Activated T-cell treated with anti-CD3 and anti-CD28 coated beads for 24 hours (primary cell): Measurements from ENCODE around the gene TRPM3.
"Not testable (repeated sequence)": the region's sequence is repeated elsewhere in the genome, so short reads cannot be mapped to it uniquely, and the experiment has no call there.

ENCODE experiments used
- DNase-seq: peaks from one replicate; pipeline ENCODE4 v3.0.0-alpha.2; 2020; ENCODE audit warnings: low read depth

The TRPM3 gene

GRCh38 chr9:70749066-70749465 lies 372.4 kb downstream of the TRPM3 start:
- DNase-seq, result no peak

- no peak for DNase-seq
Observed at GRCh38 chr9:70747261-70747718, 374.1 kb downstream of the TRPM3 start.

- no peak for DNase-seq
Observed at GRCh38 chr9:70746760-70747159, 374.7 kb downstream of the TRPM3 start.

- DNase-seq, result no peak
Observed at GRCh38 chr9:70746316-70746715, 375.1 kb downstream of the TRPM3 start.

GRCh38 chr9:70724794-70725193 lies 396.6 kb downstream of the TRPM3 start:
- not testable (repeated sequence) for DNase-seq

- not testable (repeated sequence) for DNase-seq
Observed at GRCh38 chr9:70724025-70724424, 397.4 kb downstream of the TRPM3 start.

GRCh38 chr9:70706797-70707196 lies 414.6 kb downstream of the TRPM3 start:
- not testable (repeated sequence) for DNase-seq

- no peak for DNase-seq
Observed at GRCh38 chr9:70701163-70701562, 420.3 kb downstream of the TRPM3 start.

GRCh38 chr9:70696694-70697335 lies 424.6 kb downstream of the TRPM3 start:
- no peak for DNase-seq

GRCh38 chr9:70694758-70695157 lies 426.7 kb downstream of the TRPM3 start:
- no peak for DNase-seq

- no peak for DNase-seq
Observed at GRCh38 chr9:70693186-70693585, 428.2 kb downstream of the TRPM3 start.

- no peak for DNase-seq
Observed at GRCh38 chr9:70692431-70692830, 429.0 kb downstream of the TRPM3 start.

GRCh38 chr9:70688704-70689103 lies 432.7 kb downstream of the TRPM3 start:
- no peak for DNase-seq

- no peak for DNase-seq
Observed at GRCh38 chr9:70683841-70684240, 437.6 kb downstream of the TRPM3 start.

- no peak for DNase-seq
Observed at GRCh38 chr9:70682298-70682697, 439.1 kb downstream of the TRPM3 start.

GRCh38 chr9:70679845-70680244 lies 441.6 kb downstream of the TRPM3 start:
- no peak for DNase-seq

GRCh38 chr9:70678153-70678552 lies 443.3 kb downstream of the TRPM3 start:
- DNase-seq, result no peak

GRCh38 chr9:70677055-70677735 lies 444.2 kb downstream of the TRPM3 start:
- DNase-seq, result no peak

- no peak for DNase-seq
Observed at GRCh38 chr9:70675868-70676370, 445.5 kb downstream of the TRPM3 start.

- no peak for DNase-seq
Observed at GRCh38 chr9:70673844-70674243, 447.6 kb downstream of the TRPM3 start.

GRCh38 chr9:70672161-70672649 lies 449.2 kb downstream of the TRPM3 start:
- DNase-seq, result no peak

GRCh38 chr9:70668751-70669150 lies 452.7 kb downstream of the TRPM3 start:
- DNase-seq, result no peak

- no peak for DNase-seq
Observed at GRCh38 chr9:70658765-70659164, 462.7 kb downstream of the TRPM3 start.
